NCI-H524 (cell line): ENCODE results near the gene CAMTA1.

Experiments used
- DNase-seq, 2 experiments: peaks; one replicate each; lab custom pipeline; 2025; lab: John Stamatoyannopoulos, UW

CAMTA1 gene

GRCh38 chr1:7455796-7456721 is 670.8 kb downstream of the CAMTA1 start:
- DNase-seq = no peak

- no peak for DNase-seq
Observed at GRCh38 chr1:7456722-7457082, 671.4 kb downstream of the CAMTA1 start.

- DNase-seq = no peak
Observed at GRCh38 chr1:7457811-7458210, 672.6 kb downstream of the CAMTA1 start.

- no peak for DNase-seq
Observed at GRCh38 chr1:7458946-7459345, 673.7 kb downstream of the CAMTA1 start.

- peak in 1 of 2 experiments; percentile 43 for DNase-seq
Observed at GRCh38 chr1:7459914-7460313, 674.7 kb downstream of the CAMTA1 start.

- DNase-seq = peak; percentile 16 to 72
Observed at GRCh38 chr1:7460807-7461206, 675.6 kb downstream of the CAMTA1 start.

- no peak for DNase-seq
Observed at GRCh38 chr1:7462617-7463016, 677.4 kb downstream of the CAMTA1 start.

GRCh38 chr1:7463526-7463925 is 678.3 kb downstream of the CAMTA1 start:
- peak; percentile 13 to 56 for DNase-seq

- DNase-seq = no peak
Observed at GRCh38 chr1:7464736-7465135, 679.5 kb downstream of the CAMTA1 start.

- no peak for DNase-seq
Observed at GRCh38 chr1:7467476-7468175, 682.4 kb downstream of the CAMTA1 start.

- DNase-seq = no peak
Observed at GRCh38 chr1:7468248-7468647, 683.0 kb downstream of the CAMTA1 start.

GRCh38 chr1:7469255-7469938 is 684.1 kb downstream of the CAMTA1 start:
- DNase-seq = no peak

- DNase-seq = no peak
Observed at GRCh38 chr1:7470904-7471638, 685.8 kb downstream of the CAMTA1 start.

GRCh38 chr1:7471836-7472235 is 686.6 kb downstream of the CAMTA1 start:
- DNase-seq = no peak

GRCh38 chr1:7473223-7474142 is 688.2 kb downstream of the CAMTA1 start:
- DNase-seq = no peak

GRCh38 chr1:7474143-7474490 is 688.9 kb downstream of the CAMTA1 start:
- DNase-seq = no peak

GRCh38 chr1:7474786-7475502 is 689.7 kb downstream of the CAMTA1 start:
- DNase-seq = peak in 1 of 2 experiments; percentile 34

- no peak for DNase-seq
Observed at GRCh38 chr1:7475691-7476090, 690.4 kb downstream of the CAMTA1 start.

- no peak for DNase-seq
Observed at GRCh38 chr1:7476402-7476801, 691.1 kb downstream of the CAMTA1 start.

GRCh38 chr1:7476861-7477547 is 691.8 kb downstream of the CAMTA1 start:
- DNase-seq = no peak
